Cerebellar nuclear complex (tissue), 1 donor: ENCODE data around the gene DNAH10.

Source experiments
- DNase-seq, 2 experiments: peaks; one replicate each; lab custom pipeline; 2025; lab: John Stamatoyannopoulos, UW

Gene DNAH10

GRCh38 chr12:123971770-123972456, 209.8 kb downstream of the DNAH10 start:
- DNase-seq: peak in 1 of 2 experiments; percentile 18

GRCh38 chr12:123972457-123973401, 210.6 kb downstream of the DNAH10 start, which contains the start of the genes CCDC92 and ZNF664:
CCDC92 (minus strand) TSS chr12:123972831; CDS start chr12:123944305, 28,526 bp downstream.
ZNF664 (plus strand) TSS chr12:123973215; CDS start chr12:124012145, 38,930 bp downstream.
- peak in 1 of 2 experiments; percentile 33 for DNase-seq

- no peak for DNase-seq
Measured at GRCh38 chr12:123973552-123974341, 211.6 kb downstream of the DNAH10 start.

GRCh38 chr12:123976227-123976826, 214.2 kb downstream of the DNAH10 start:
- DNase-seq: no peak

GRCh38 chr12:123979566-123979965, 217.5 kb downstream of the DNAH10 start:
- no peak for DNase-seq

GRCh38 chr12:123982269-123982668, 220.2 kb downstream of the DNAH10 start:
- no peak for DNase-seq

- DNase-seq: no peak
Measured at GRCh38 chr12:123983822-123984485, 221.9 kb downstream of the DNAH10 start.

GRCh38 chr12:123984903-123985302, 222.8 kb downstream of the DNAH10 start:
- DNase-seq: no peak
